Ishikawa (cell line): Measurements from ENCODE around the gene TMEM94.

Experiments used
- CEBPB ChIP-seq: IDR thresholded peaks from 2 replicates; pipeline ENCODE4 v1.6.1; 2012
- CREB1 ChIP-seq: IDR thresholded peaks from 2 replicates; pipeline ENCODE4 v1.6.1; 2012; ENCODE audit warnings: low read depth
- EGR1 ChIP-seq: IDR thresholded peaks from 2 replicates; pipeline ENCODE4 v1.6.1; 2012
- EP300 ChIP-seq: IDR thresholded peaks from 2 replicates; pipeline ENCODE4 v1.6.1; 2012; ENCODE audit warnings: borderline replicate concordance
- FOXM1 ChIP-seq: IDR thresholded peaks from 2 replicates; pipeline ENCODE4 v1.6.1; 2012; ENCODE audit warnings: low read depth, borderline replicate concordance
- MAX ChIP-seq: IDR thresholded peaks from 2 replicates; pipeline ENCODE4 v1.6.1; 2012
- NFIC ChIP-seq: IDR thresholded peaks from 2 replicates; pipeline ENCODE4 v1.6.1; 2012
- RAD21 ChIP-seq: IDR thresholded peaks from 2 replicates; pipeline ENCODE4 v1.6.1; 2012; ENCODE audit warnings: low read depth
- TAF1 ChIP-seq: IDR thresholded peaks from 2 replicates; pipeline ENCODE4 v1.6.1; 2012; ENCODE audit warnings: low read depth, mild to moderate bottlenecking
- TCF12 ChIP-seq: IDR thresholded peaks from 2 replicates; pipeline ENCODE4 v1.6.1; 2012; ENCODE audit warnings: low read depth
- TEAD4 ChIP-seq: IDR thresholded peaks from 2 replicates; pipeline ENCODE4 v1.6.1; 2012
- YY1 ChIP-seq: IDR thresholded peaks from 2 replicates; pipeline ENCODE4 v1.6.1; 2012; ENCODE audit warnings: low read depth
- ZBTB7A ChIP-seq: IDR thresholded peaks from 2 replicates; pipeline ENCODE4 v1.6.1; 2012; ENCODE audit warnings: low read depth
- TF ChIP-seq, protein P1 (sequence below): IDR thresholded peaks from 2 replicates; pipeline ENCODE4 v1.6.1; 2012
- TF ChIP-seq, protein P2 (sequence below): IDR thresholded peaks from 2 replicates; pipeline ENCODE4 v1.6.1; 2012; ENCODE audit warnings: low read depth, mild to moderate bottlenecking

Gene TMEM94

GRCh38 chr17:75418531-75418930, 37.9 kb upstream of the TMEM94 start:
- TF ChIP-seq TEAD4, result no peak
- TF ChIP-seq YY1, result no peak
- no peak for TF ChIP-seq TCF12
- TF ChIP-seq, protein P1, sequence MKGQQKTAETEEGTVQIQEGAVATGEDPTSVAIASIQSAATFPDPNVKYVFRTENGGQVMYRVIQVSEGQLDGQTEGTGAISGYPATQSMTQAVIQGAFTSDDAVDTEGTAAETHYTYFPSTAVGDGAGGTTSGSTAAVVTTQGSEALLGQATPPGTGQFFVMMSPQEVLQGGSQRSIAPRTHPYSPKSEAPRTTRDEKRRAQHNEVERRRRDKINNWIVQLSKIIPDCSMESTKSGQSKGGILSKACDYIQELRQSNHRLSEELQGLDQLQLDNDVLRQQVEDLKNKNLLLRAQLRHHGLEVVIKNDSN, result no peak
- no peak for TF ChIP-seq ZBTB7A
- TF ChIP-seq TAF1, result no peak
- no peak for TF ChIP-seq NFIC
- TF ChIP-seq CREB1, result no peak
- TF ChIP-seq CEBPB, result no peak
- TF ChIP-seq MAX, result no peak
- TF ChIP-seq RAD21, result no peak
- TF ChIP-seq, protein P2, sequence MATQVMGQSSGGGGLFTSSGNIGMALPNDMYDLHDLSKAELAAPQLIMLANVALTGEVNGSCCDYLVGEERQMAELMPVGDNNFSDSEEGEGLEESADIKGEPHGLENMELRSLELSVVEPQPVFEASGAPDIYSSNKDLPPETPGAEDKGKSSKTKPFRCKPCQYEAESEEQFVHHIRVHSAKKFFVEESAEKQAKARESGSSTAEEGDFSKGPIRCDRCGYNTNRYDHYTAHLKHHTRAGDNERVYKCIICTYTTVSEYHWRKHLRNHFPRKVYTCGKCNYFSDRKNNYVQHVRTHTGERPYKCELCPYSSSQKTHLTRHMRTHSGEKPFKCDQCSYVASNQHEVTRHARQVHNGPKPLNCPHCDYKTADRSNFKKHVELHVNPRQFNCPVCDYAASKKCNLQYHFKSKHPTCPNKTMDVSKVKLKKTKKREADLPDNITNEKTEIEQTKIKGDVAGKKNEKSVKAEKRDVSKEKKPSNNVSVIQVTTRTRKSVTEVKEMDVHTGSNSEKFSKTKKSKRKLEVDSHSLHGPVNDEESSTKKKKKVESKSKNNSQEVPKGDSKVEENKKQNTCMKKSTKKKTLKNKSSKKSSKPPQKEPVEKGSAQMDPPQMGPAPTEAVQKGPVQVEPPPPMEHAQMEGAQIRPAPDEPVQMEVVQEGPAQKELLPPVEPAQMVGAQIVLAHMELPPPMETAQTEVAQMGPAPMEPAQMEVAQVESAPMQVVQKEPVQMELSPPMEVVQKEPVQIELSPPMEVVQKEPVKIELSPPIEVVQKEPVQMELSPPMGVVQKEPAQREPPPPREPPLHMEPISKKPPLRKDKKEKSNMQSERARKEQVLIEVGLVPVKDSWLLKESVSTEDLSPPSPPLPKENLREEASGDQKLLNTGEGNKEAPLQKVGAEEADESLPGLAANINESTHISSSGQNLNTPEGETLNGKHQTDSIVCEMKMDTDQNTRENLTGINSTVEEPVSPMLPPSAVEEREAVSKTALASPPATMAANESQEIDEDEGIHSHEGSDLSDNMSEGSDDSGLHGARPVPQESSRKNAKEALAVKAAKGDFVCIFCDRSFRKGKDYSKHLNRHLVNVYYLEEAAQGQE, result no peak
- TF ChIP-seq EGR1, result no peak

DNA sequence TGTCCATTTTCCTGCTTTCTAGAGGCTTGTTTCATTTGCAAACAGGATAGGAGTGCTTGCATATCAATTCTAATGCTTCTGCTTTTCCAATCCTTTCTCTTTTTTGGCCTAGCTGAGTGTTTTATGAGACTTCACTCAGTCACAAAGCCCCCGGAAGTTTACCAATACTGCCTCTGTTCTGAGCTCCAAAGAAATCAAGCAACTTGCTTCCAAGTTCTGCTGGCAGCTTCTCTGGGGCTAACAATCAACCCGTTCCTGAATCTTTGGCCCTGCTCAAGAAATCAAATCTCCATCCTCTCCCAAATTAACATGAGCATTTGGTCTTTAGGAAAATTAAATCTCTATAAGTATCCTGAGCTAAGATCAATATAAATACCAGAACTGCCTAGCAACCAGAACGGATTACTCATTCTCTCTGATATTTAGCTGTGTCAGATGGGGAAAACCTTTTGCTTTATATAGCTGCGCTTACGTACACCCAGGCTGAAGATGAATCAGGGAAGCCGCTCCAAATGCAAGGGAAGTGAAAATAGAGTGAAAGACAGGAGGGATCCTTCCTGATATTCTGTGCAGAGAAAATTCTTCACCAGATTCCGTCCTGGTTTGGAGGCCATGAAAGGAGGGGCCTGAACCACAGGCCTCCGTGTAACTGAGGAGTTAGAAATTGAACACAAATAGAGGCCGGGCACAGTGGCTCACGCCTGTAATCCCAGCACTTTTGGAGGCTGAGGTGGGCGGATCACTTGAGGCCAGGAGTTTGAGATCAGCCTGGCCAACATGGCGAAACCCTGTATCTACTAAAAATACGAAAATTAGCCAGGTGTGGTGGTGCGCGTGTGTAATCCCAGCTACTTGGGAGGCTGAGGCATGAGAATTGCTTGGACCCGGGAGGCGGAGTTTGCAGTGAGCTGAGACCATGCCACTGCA, 27.6 kb upstream of the TMEM94 start:
- TF ChIP-seq YY1 (no peak), NFIC (no peak), ZBTB7A (no peak), EP300 (no peak), EGR1 (no peak), TAF1 (no peak), CEBPB (no peak)
- TF ChIP-seq, protein P1, result no peak

DNA sequence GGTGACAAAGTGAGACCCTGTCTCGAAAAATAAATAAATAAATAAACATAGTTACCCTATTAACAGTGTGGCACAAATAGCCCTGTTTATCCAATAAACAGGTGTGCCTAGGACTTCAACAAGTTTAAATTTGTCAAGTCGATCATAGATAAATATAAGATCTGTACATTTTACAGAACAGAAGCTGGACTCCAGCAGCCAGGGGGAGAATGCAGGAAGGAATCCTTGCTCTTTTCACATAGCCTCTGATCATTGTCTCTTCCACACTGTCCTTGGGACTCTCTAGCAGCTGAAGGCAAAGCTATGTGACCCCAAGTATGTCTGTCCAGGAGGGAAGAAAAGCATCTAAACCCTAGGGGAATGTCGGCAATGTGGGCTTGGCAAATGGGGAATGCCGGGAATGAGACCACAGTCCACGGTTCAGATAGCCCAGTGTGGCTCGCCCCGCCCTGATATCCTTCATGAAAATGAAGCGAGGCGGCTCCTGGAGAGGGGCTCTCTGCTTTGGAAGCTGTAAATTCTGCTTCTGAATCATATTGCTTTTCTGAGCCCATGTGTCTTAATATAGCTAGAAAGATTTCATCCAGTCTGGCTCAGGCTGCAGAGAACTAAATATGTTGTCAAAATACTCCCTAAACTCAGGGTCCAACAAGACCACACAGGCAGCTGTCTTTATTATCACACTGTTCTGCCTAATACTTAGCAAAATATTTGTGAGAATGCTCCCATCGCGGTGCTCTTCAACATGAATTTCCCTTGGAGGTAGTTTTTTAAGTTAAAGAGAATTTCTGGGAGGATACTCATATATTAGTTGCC, 26.1 kb upstream of the TMEM94 start:
- TF ChIP-seq, protein P1, result 0 out of 2 replicates have a peak, but pooled peaks have one; percentile 15
- peak; percentile 77 for TF ChIP-seq MAX
- TF ChIP-seq TEAD4, result peak; percentile 100
- TF ChIP-seq, protein P2, result no peak
- TF ChIP-seq YY1, result peak; percentile 76
- TF ChIP-seq EP300, result peak; percentile 89
- peak; percentile 62 for TF ChIP-seq NFIC
- no peak for TF ChIP-seq FOXM1
- TF ChIP-seq CEBPB, result no peak
- peak; percentile 24; the same call in 1 of the 2 replicates for TF ChIP-seq RAD21
- peak; percentile 67; the same call in 1 of the 2 replicates for TF ChIP-seq TAF1
- no peak for TF ChIP-seq CREB1
- TF ChIP-seq EGR1, result no peak
- TF ChIP-seq TCF12, result peak; percentile 89
- TF ChIP-seq ZBTB7A, result 0 out of 2 replicates have a peak, but pooled peaks have one; percentile 39

- TF ChIP-seq TAF1, result no peak
- TF ChIP-seq FOXM1, result no peak
- no peak for TF ChIP-seq NFIC
- no peak for TF ChIP-seq ZBTB7A
- TF ChIP-seq EGR1, result no peak
Observed at GRCh38 chr17:75433218-75433783, 23.1 kb upstream of the TMEM94 start.
